HG03460 (cell line): ENCODE measurements around the gene GALNT5.
A peak's percentile ranks its signal among the peaks of the same experiment; 100 is the strongest.
"Not testable (repeated sequence)": the region's sequence is repeated elsewhere in the genome, so short reads cannot be mapped to it uniquely, and the experiment has no call there.

ENCODE experiments used
- ATAC-seq: cut with Tn5 transposase; IDR thresholded peaks from one replicate; pipeline ENCODE4 v1.9.1; 2021; ENCODE audit not compliant: unreplicated experiment

The GALNT5 gene

GRCh38 chr2:157326698-157327097, 69.2 kb downstream of the GALNT5 start:
- no peak for ATAC-seq

- peak; percentile 7 for ATAC-seq
Measured at GRCh38 chr2:157327200-157327599, 69.7 kb downstream of the GALNT5 start.

- peak; percentile 97 for ATAC-seq
Measured at GRCh38 chr2:157327621-157328500, 70.4 kb downstream of the GALNT5 start.

- ATAC-seq = no peak
Measured at GRCh38 chr2:157329524-157329923, 72.0 kb downstream of the GALNT5 start.

GRCh38 chr2:157333304-157334047, 76.0 kb downstream of the GALNT5 start:
- no peak for ATAC-seq

GRCh38 chr2:157334335-157334734, 76.8 kb downstream of the GALNT5 start:
- no peak for ATAC-seq

- no peak for ATAC-seq
Measured at GRCh38 chr2:157334797-157335196, 77.3 kb downstream of the GALNT5 start.

GRCh38 chr2:157336137-157337010, 78.9 kb downstream of the GALNT5 start:
- ATAC-seq = no peak

- no peak for ATAC-seq
Measured at GRCh38 chr2:157337978-157338377, 80.5 kb downstream of the GALNT5 start.

- no peak for ATAC-seq
Measured at GRCh38 chr2:157339965-157340655, 82.6 kb downstream of the GALNT5 start.

- ATAC-seq = not testable (repeated sequence)
Measured at GRCh38 chr2:157341381-157341780, 83.9 kb downstream of the GALNT5 start.

- ATAC-seq = no peak
Measured at GRCh38 chr2:157345647-157346389, 88.3 kb downstream of the GALNT5 start.

GRCh38 chr2:157348291-157348921, 90.9 kb downstream of the GALNT5 start:
- ATAC-seq = no peak

- ATAC-seq = no peak
Measured at GRCh38 chr2:157349949-157350515, 92.5 kb downstream of the GALNT5 start.

- no peak for ATAC-seq
Measured at GRCh38 chr2:157355618-157356017, 98.1 kb downstream of the GALNT5 start.

GRCh38 chr2:157359628-157360027, 102.1 kb downstream of the GALNT5 start:
- no peak for ATAC-seq

GRCh38 chr2:157361526-157361925, 104.0 kb downstream of the GALNT5 start:
- ATAC-seq = no peak

GRCh38 chr2:157362627-157363026, 105.1 kb downstream of the GALNT5 start:
- ATAC-seq = no peak

- peak; percentile 45 for ATAC-seq
Measured at GRCh38 chr2:157363612-157364101, 106.2 kb downstream of the GALNT5 start.
